ENCODE data around the gene PEX11G.

- TF ChIP-seq POLR2AphosphoS5 (IDR thresholded peaks at IDR 0.05) (no peak), CTCF (IDR thresholded peaks at IDR 0.05 in 8 of 11, conservative IDR thresholded peaks at IDR 0.05 in 3 of 11) (no peak)
Measured at GRCh38 chr19:7516878-7517277, 28.0 kb upstream of the PEX11G start.

Data from spleen (tissue), 7 donors.